Adrenal gland (tissue), 5 donors: Measurements from ENCODE around the gene AACS.
"Not testable (repeated sequence)": the region's sequence is repeated elsewhere in the genome, so short reads cannot be mapped to it uniquely, and the experiment has no call there.

ENCODE experiments used
- POLR2A ChIP-seq, 2 donors: fragments of 450-650 bp; IDR thresholded peaks; one replicate each; pipeline ENCODE4 v1.6.1; 2017; ENCODE audit warnings: antibody characterized with exemption in 2 of 2, mild to moderate bottlenecking in 2 of 2, moderate library complexity in 1 of 2
- TF ChIP-seq, protein P1 (sequence below), 6 experiments: fragments of 450-650 bp in 4 of 6; fragments of 200-600 bp in 2 of 6; sonication (generic) in 1 of 6; IDR thresholded peaks; 1 replicate in 5 of 6; 2 replicates in 1 of 6; pipeline versions ENCODE4 v1.5.1 to v1.8.0; 2016 to 2021; ENCODE audit warnings: antibody characterized with exemption in 6 of 6, mild to moderate bottlenecking in 2 of 6, moderate library complexity in 1 of 6
- donor health status: DM: no; HTN: no; CAD: no.

GRCh38 chr12:125112614-125113013 lies 47.4 kb downstream of the AACS start:
- TF ChIP-seq, protein P1, sequence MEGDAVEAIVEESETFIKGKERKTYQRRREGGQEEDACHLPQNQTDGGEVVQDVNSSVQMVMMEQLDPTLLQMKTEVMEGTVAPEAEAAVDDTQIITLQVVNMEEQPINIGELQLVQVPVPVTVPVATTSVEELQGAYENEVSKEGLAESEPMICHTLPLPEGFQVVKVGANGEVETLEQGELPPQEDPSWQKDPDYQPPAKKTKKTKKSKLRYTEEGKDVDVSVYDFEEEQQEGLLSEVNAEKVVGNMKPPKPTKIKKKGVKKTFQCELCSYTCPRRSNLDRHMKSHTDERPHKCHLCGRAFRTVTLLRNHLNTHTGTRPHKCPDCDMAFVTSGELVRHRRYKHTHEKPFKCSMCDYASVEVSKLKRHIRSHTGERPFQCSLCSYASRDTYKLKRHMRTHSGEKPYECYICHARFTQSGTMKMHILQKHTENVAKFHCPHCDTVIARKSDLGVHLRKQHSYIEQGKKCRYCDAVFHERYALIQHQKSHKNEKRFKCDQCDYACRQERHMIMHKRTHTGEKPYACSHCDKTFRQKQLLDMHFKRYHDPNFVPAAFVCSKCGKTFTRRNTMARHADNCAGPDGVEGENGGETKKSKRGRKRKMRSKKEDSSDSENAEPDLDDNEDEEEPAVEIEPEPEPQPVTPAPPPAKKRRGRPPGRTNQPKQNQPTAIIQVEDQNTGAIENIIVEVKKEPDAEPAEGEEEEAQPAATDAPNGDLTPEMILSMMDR (IDR thresholded peaks at IDR 0.05): not testable (repeated sequence)
- TF ChIP-seq POLR2A (IDR thresholded peaks at IDR 0.05): not testable (repeated sequence)
